Fibroblast of lung (primary cell): ENCODE results near the gene AP3S1. TPM values are rescaled to one million over a fixed set of nuclear protein-coding genes. Genes with fewer than 3 reads are reported as not detected.
A peak's percentile ranks its signal among the peaks of the same experiment; 100 is the strongest.

ENCODE experiments used
- DNase-seq, 2 donors: peaks; one replicate each; pipeline versions ENCODE4 v3.0.0 to v3.0.0-alpha.2; 2010; ENCODE audit warnings: low read depth in 2 of 2
- H2AFZ ChIP-seq: 2 replicates; pipeline ENCODE4 v1.5.1; 2012; ENCODE audit warnings: low read length, control low read depth, inconsistent platforms
- H3K27ac ChIP-seq: 2 replicates; pipeline ENCODE4 v1.5.1; 2011; ENCODE audit warnings: low read length, control low read depth; ENCODE audit not compliant: insufficient read depth
- H3K27me3 ChIP-seq: 2 replicates; pipeline ENCODE4 v1.5.1; 2011; ENCODE audit warnings: mild to moderate bottlenecking, low read length; ENCODE audit not compliant: control insufficient read depth, insufficient read depth
- H3K36me3 ChIP-seq: 2 replicates; pipeline ENCODE4 v1.5.1; 2011; ENCODE audit warnings: low read length; ENCODE audit not compliant: control insufficient read depth, insufficient read depth
- H3K4me1 ChIP-seq: 2 replicates; pipeline ENCODE4 v1.5.1; 2011; ENCODE audit warnings: low read length; ENCODE audit not compliant: control insufficient read depth, insufficient read depth; ENCODE audit errors: extremely low read depth
- H3K4me2 ChIP-seq: 2 replicates; pipeline ENCODE4 v1.5.1; 2011; ENCODE audit warnings: low read length, control low read depth; ENCODE audit not compliant: insufficient read depth; ENCODE audit errors: extremely low read depth
- H3K4me3 ChIP-seq, 4 experiments: fragments of 200-600 bp in 1 of 4; sonication (generic) in 1 of 4; replicated peaks in 1 of 4; 2 replicates each; pipeline ENCODE4 v1.5.1; 2011 to 2016; ENCODE audit warnings: low read length in 4 of 4, low read depth in 3 of 4, mild to moderate bottlenecking in 3 of 4, control low read depth in 2 of 4, inconsistent platforms in 1 of 4, mixed read lengths in 1 of 4; ENCODE audit not compliant: insufficient read depth in 1 of 4; ENCODE audit errors: control extremely low read depth in 1 of 4
- H3K79me2 ChIP-seq: 2 replicates; pipeline ENCODE4 v1.5.1; 2012; ENCODE audit warnings: mild to moderate bottlenecking, low read length, inconsistent platforms; ENCODE audit not compliant: control insufficient read depth, insufficient read depth
- H3K9ac ChIP-seq: 2 replicates; pipeline ENCODE4 v1.5.1; 2011; ENCODE audit warnings: mild to moderate bottlenecking, low read length, control low read depth; ENCODE audit not compliant: insufficient read depth
- H3K9me3 ChIP-seq: 2 replicates; pipeline ENCODE4 v1.5.1; 2012; ENCODE audit warnings: low read depth, low read length; ENCODE audit not compliant: control insufficient read depth, insufficient read depth
- H4K20me1 ChIP-seq: 2 replicates; pipeline ENCODE4 v1.5.1; 2011; ENCODE audit warnings: low read length; ENCODE audit not compliant: control insufficient read depth, insufficient read depth; ENCODE audit errors: extremely low read depth
- CTCF ChIP-seq, 2 donors: IDR thresholded peaks in 1 of 2; conservative IDR thresholded peaks in 1 of 2; 1 replicate in 1 of 2; 2 replicates in 1 of 2; pipeline ENCODE4 v1.5.1; 2011 to 2012; ENCODE audit warnings: low read length in 2 of 2, control low read depth in 1 of 2, inconsistent platforms in 1 of 2, low read depth in 1 of 2, mild to moderate bottlenecking in 1 of 2
- EZH2 ChIP-seq: IDR thresholded peaks from 2 replicates; pipeline ENCODE4 v1.5.1; 2012; ENCODE audit warnings: low read length, control low read depth, mild to moderate bottlenecking; ENCODE audit errors: missing control alignments
- polyA plus RNA-seq, 2 donors: library from polyadenylated mRNA; depleted of rRNA in 1 of 2; stranded (reverse) in 1 of 2; unstranded in 1 of 2; fragments of >200 nt; gene quantifications; 2 replicates each; pipeline ENCODE4 v1.2.1, GENCODE V29; 2011 to 2012; ENCODE audit warnings: missing spikeins in 1 of 2
- total RNA-seq: library from RNA; depleted of rRNA; stranded (reverse); fragments of >200 nt; gene quantifications from 2 replicates; pipeline ENCODE4 v1.2.1, GENCODE V29; 2014

The AP3S1 gene
- total and polyA plus RNA-seq, 2 donors (not counting 1 experiment from before 2014, with no cell fraction given) = 86.7 to 165 TPM

GRCh38 chr5:115888027-115888426 is 46.3 kb downstream of the AP3S1 start:
- Histone ChIP-seq H3K79me2 (no peaks in the 10 kb centered on the region), H3K27ac (no peak overlapping the region), H3K4me2 (no peak overlapping the region), H3K4me3 (no peak overlapping the region), H3K27me3 (no peaks in the 10 kb centered on the region), H3K36me3 (no peaks in the 10 kb centered on the region), H4K20me1 (no peaks in the 10 kb centered on the region), H3K9me3 (no peaks in the 10 kb centered on the region), H3K4me1 (no peaks in the 10 kb centered on the region), H2AFZ (no peak overlapping the region), H3K9ac (no peak overlapping the region)
- peak; percentile 13 to 67 for DNase-seq
- TF ChIP-seq CTCF (conservative IDR thresholded peaks at IDR 0.05 in 1 of 2, IDR thresholded peaks at IDR 0.05 in 1 of 2; ENCODE audit: low read depth in 1 of 2, low read length in 2 of 2) (peak in 1 of 2 donors; percentile 23), EZH2 (no peak)

DNA sequence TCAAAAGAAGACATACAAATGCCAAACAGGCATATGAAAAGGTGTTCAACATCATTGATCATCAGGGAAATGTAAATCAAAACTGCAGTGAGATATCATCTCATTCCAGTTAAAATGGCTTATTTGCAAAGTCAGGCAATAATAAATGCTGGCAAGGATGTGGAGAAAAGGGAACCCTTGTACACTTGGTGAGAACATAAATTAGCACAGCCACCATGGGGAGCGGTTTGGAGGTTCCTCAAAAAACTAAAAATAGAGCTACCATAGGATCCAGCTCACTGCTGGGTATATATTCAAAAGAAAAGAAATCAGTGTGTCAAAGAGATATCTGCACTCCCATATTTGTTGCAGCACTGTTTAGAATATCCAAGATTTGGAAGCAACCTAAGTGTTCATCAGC is 50.3 kb downstream of the AP3S1 start:
- Histone ChIP-seq H3K4me2 (no peak overlapping the region), H3K9ac (no peak overlapping the region), H2AFZ (no peak overlapping the region), H3K36me3 (no peaks in the 10 kb centered on the region), H3K27me3 (no peaks in the 10 kb centered on the region), H4K20me1 (no peaks in the 10 kb centered on the region), H3K9me3 (no peaks in the 10 kb centered on the region), H3K79me2 (no peaks in the 10 kb centered on the region), H3K4me3 (no peak overlapping the region), H3K27ac (no peak overlapping the region), H3K4me1 (peaks cover 2% of the 10 kb centered on the region)
- TF ChIP-seq EZH2 = no peak
- TF ChIP-seq CTCF (conservative IDR thresholded peaks at IDR 0.05 in 1 of 2, IDR thresholded peaks at IDR 0.05 in 1 of 2; ENCODE audit: low read depth in 1 of 2, low read length in 2 of 2) = no peak
- no peak for DNase-seq

DNA sequence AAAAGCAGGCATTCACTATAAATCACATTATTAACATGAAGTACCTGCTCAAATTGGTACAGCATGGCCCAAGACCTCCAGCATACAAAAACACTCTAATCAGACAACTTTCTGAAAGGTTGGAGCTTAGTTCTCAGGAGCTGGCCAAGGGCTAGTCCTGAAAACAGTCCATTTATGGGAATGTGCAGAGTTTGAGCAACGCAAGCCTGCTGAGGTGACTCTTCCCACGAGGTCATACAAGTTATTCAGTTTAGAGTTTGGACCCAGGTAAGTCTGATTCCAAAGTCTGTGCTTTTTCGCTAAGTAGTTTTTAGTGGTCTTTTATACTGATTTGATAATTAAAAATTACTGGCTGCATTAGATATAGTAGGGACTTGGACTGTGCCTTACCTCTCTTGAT is 52.6 kb downstream of the AP3S1 start:
- TF ChIP-seq CTCF (conservative IDR thresholded peaks at IDR 0.05 in 1 of 2, IDR thresholded peaks at IDR 0.05 in 1 of 2; ENCODE audit: low read depth in 1 of 2, low read length in 2 of 2) = no peak
- TF ChIP-seq EZH2 = no peak
- DNase-seq = no peak
- H3K9me3 ChIP-seq = no peaks in the 10 kb centered on the region

More for the DNA sequence above, 52.6 kb downstream of the AP3S1 start:
- no peak overlapping the region for H2AFZ ChIP-seq
- H3K27me3 ChIP-seq = no peaks in the 10 kb centered on the region
- no peaks in the 10 kb centered on the region for H3K79me2 ChIP-seq
- no peaks in the 10 kb centered on the region for H3K36me3 ChIP-seq
- H4K20me1 ChIP-seq = no peaks in the 10 kb centered on the region
- peaks cover 4% of the 10 kb centered on the region for H3K4me1 ChIP-seq
- H3K27ac ChIP-seq = no peak overlapping the region
- H3K4me2 ChIP-seq = no peak overlapping the region
- H3K9ac ChIP-seq = no peak overlapping the region
- H3K4me3 ChIP-seq = no peak overlapping the region
